Naive thymus-derived CD8-positive, alpha-beta T cell (primary cell): ENCODE measurements around the gene CDC6. TPM values are rescaled to one million over a fixed set of nuclear protein-coding genes. Genes with fewer than 3 reads are reported as not detected.
A peak's percentile ranks its signal among the peaks of the same experiment; 100 is the strongest.

Source experiments
- ATAC-seq, 2 donors: fragments of 150-1000 bp; cut with Tn5 transposase in 1 of 2; sonication (Bioruptor Pico), chemical (Tn5 transposase) in 1 of 2; 1 replicate in 1 of 2; 2 replicates in 1 of 2; pipeline ENCODE4 v1.10.0; 2021; ENCODE audit warnings: mild to moderate bottlenecking in 2 of 2, moderate library complexity in 2 of 2
- POLR2A ChIA-PET: fragments of 350-600 bp; sonication (Branson Sonifier 250); formaldehyde crosslinking; loops from one replicate; lab custom pipeline; 2021; ENCODE audit warnings: antibody characterized with exemption; lab: Charles Lee
- DNase-seq, 10 donors: peaks; one replicate each; pipeline versions ENCODE4 v3.0.0 to v3.0.0-alpha.2; 2020 to 2022
- H3K27ac Mint-ChIP-seq, 10 donors: one replicate each; pipeline ENCODE4 v1.8.0; 2020 to 2022; ENCODE audit warnings: mild to moderate bottlenecking in 10 of 10, mixed read lengths in 10 of 10, moderate library complexity in 4 of 10, inconsistent platforms in 1 of 10
- H3K27me3 Mint-ChIP-seq, 5 donors: one replicate each; pipeline ENCODE4 v1.8.0; 2021 to 2022; ENCODE audit warnings: mixed read lengths in 5 of 5
- H3K36me3 Mint-ChIP-seq, 3 donors: one replicate each; pipeline ENCODE4 v1.8.0; 2020 to 2022; ENCODE audit warnings: mixed read lengths in 3 of 3, mild to moderate bottlenecking in 2 of 3, inconsistent platforms in 1 of 3
- H3K4me1 Mint-ChIP-seq, 4 donors: one replicate each; pipeline ENCODE4 v1.8.0; 2021 to 2022; ENCODE audit warnings: mixed read lengths in 4 of 4
- H3K4me3 Mint-ChIP-seq, 10 donors: one replicate each; pipeline ENCODE4 v1.8.0; 2020 to 2022; ENCODE audit warnings: mild to moderate bottlenecking in 10 of 10, mixed read lengths in 10 of 10, moderate library complexity in 6 of 10, inconsistent platforms in 1 of 10
- H3K9me3 Mint-ChIP-seq, 9 donors: one replicate each; pipeline ENCODE4 v1.8.0; 2020 to 2022; ENCODE audit warnings: mixed read lengths in 9 of 9, mild to moderate bottlenecking in 3 of 9, inconsistent platforms in 1 of 9, moderate library complexity in 1 of 9
- polyA plus RNA-seq, 3 donors: library from polyadenylated mRNA; unstranded; fragments of 300-500 nt; fragmentation: Illumina TruSeq; gene quantifications; one replicate each; pipeline ENCODE4 v1.2.3, GENCODE V29; 2021
- total RNA-seq, 8 experiments: library from RNA in 2 of 8; stranded (reverse) in 2 of 8; gene quantifications; one replicate each; pipeline ENCODE4 v1.2.3 and lab custom pipeline; 2021 to 2026

CDC6 gene
- total RNA-seq = 1 to 10 TPM; 1.5 to 1.6 TPM
- under 1 TPM in 1 of 3 donors, not detected in 2; 0.08 TPM for polyA plus RNA-seq
- 0.67 to 25.9 (median 1.3) reads per million in 6 experiments for total RNA-seq (lab: John Stamatoyannopoulos, UW)

DNA sequence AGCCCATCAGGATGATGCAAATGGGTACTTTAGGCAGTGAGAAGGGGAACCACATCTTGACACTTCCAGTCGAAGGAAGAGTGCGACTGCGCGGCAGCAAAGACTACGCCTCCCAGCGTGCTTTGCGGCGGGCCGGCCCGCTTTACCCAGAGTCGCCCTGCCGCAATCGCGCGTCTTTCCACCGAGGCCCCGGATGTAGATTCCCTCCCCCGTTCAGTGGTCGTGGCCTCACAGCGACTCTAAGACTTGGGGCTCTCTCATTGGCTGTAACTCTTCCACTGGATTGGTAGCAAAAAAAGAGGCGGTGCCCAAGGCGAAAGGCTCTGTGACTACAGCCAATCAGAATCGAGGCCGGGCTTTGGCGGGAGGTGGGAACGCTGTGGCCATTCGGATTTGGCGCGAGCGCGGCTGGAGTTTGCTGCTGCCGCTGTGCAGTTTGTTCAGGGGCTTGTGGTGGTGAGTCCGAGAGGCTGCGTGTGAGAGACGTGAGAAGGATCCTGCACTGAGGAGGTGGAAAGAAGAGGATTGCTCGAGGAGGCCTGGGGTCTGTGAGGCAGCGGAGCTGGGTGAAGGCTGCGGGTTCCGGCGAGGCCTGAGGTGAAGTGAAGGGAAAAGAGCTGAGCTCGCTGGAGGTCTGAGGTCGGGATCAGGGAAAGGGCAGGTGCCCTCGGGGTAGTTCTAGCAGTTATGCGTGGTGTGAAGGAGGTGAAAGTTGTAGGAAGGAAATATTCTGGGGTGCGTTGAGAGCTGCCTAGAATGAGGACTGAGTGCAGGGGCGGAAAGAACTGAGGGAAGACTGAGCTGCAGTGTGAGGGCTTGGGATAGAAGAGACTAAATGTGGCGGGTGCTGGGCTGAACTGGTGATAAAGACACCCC lies at the start of gene CDC6:
Gene CDC6 (plus strand): TSS at position 386 of the 876 bp plus-strand sequence. CDS start 1,542 bp downstream, outside the sequence.
- Mint-ChIP-seq H3K4me3 (peak within 1 kb of the TSS; percentile 90 to 100 (median 98)), H3K27me3 (no peaks in the 10 kb centered on the region), H3K27ac (peak within 1 kb of the TSS; percentile 60 to 97 (median 92)), H3K9me3 (no peaks in the 10 kb centered on the region), H3K36me3 (no peaks in the 10 kb centered on the region), H3K4me1 (peaks cover 10 to 33% (median 22%) of the 10 kb centered on the region in 4 donors)
- POLR2A ChIA-PET = interaction anchor here (0.6 to 1.0 kb wide), 4 partner anchors 20 to 187 kb away, joined by 3 to 4 read pairs (median 4); no protein-coding TSS in a partner anchor
- peak; percentile 96 for ATAC-seq
- DNase-seq = peak; percentile 94 to 99 (median 98)

GRCh38 chr17:40241252-40241834 lies 46.3 kb upstream of the CDC6 start:
- Mint-ChIP-seq H3K4me1 (peaks cover 15 to 50% (median 43%) of the 10 kb centered on the region in 4 donors), H3K36me3 (peaks cover 0 to 55% (median 2%) of the 10 kb centered on the region in 3 donors), H3K9me3 (no peaks in the 10 kb centered on the region), H3K27me3 (no peaks in the 10 kb centered on the region), H3K27ac (peak overlapping the region in 3 of 10 donors; percentile 3 to 64 (median 10)), H3K4me3 (no peak overlapping the region)
- POLR2A ChIA-PET = no interaction called here
- ATAC-seq (no peak), DNase-seq (no peak)

- Mint-ChIP-seq H3K27me3 (no peaks in the 10 kb centered on the region), H3K9me3 (no peaks in the 10 kb centered on the region), H3K4me3 (no peak overlapping the region), H3K27ac (peak overlapping the region in 3 of 10 donors; percentile 32 to 71 (median 42)), H3K36me3 (peaks cover 0 to 44% (median 2%) of the 10 kb centered on the region in 3 donors), H3K4me1 (peaks cover 15 to 50% (median 42%) of the 10 kb centered on the region in 4 donors)
- DNase-seq = no peak
- no peak for ATAC-seq
- POLR2A ChIA-PET = interaction anchor here (0.6 kb wide), 1 partner anchor 21 kb away, joined by 3 read pairs; no protein-coding TSS in a partner anchor
These were observed 44.9 kb upstream of the CDC6 start for GRCh38 chr17:40242774-40243173.

- ATAC-seq (no peak), DNase-seq (no peak)
- peaks cover 16 to 54% (median 44%) of the 10 kb centered on the region in 4 donors for H3K4me1 Mint-ChIP-seq
- H3K4me3 Mint-ChIP-seq = no peak overlapping the region
- H3K27me3 Mint-ChIP-seq = no peaks in the 10 kb centered on the region
- no peaks in the 10 kb centered on the region for H3K9me3 Mint-ChIP-seq
- POLR2A ChIA-PET = no interaction called here
- peak overlapping the region in 3 of 10 donors; percentile 5 to 58 (median 22) for H3K27ac Mint-ChIP-seq
- H3K36me3 Mint-ChIP-seq = peaks cover 0 to 41% (median 2%) of the 10 kb centered on the region in 3 donors
These were observed 43.9 kb upstream of the CDC6 start for GRCh38 chr17:40243761-40244160.

- Mint-ChIP-seq H3K4me3 (peak overlapping the region in 2 of 10 donors; percentile 23 to 41), H3K27me3 (no peaks in the 10 kb centered on the region), H3K27ac (peak overlapping the region in 6 of 10 donors; percentile 5 to 75 (median 37)), H3K9me3 (no peaks in the 10 kb centered on the region), H3K4me1 (peaks cover 16 to 59% (median 44%) of the 10 kb centered on the region in 4 donors), H3K36me3 (peaks cover 0 to 39% (median 2%) of the 10 kb centered on the region in 3 donors)
- DNase-seq (no peak), ATAC-seq (no peak)
- POLR2A ChIA-PET = no interaction called here
These were observed 43.4 kb upstream of the CDC6 start for GRCh38 chr17:40244255-40244654.

DNA sequence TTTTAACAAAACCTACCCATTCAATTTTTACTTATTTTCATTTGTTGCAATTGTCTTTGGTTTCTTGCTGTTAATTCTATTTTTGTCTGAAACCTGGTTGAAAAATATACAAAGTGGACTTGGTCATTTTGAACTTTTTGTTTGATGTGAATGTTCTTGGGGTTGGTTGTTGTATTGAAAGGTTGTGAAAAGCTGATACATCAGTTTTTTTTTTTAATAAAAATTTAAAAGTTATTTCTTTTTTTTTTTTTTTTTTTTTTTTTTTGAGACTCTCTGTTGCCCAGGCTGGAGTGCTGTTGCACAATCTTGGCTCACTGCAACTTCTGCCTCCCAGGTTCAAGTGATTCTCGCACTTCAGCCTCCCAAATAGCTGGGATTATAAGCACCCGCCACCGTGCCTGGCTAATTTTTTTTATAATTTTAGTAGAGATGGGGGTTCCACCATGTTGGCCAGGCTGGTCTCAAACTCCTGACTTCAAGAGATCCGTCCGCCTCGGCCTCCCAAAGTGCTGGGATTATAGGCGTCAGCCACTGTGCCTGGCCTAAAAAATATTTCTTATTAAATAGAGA lies 39.7 kb upstream of the CDC6 start:
- POLR2A ChIA-PET = no interaction called here
- Mint-ChIP-seq H3K27ac (peak overlapping the region in 2 of 10 donors; percentile 10 to 33), H3K4me3 (no peak overlapping the region), H3K9me3 (no peaks in the 10 kb centered on the region), H3K4me1 (peaks cover 10 to 54% (median 29%) of the 10 kb centered on the region in 4 donors), H3K27me3 (no peaks in the 10 kb centered on the region), H3K36me3 (peaks cover 0 to 30% (median 2%) of the 10 kb centered on the region in 3 donors)
- ATAC-seq (no peak), DNase-seq (no peak)

- ATAC-seq = no peak
- Mint-ChIP-seq H3K27ac (no peak overlapping the region), H3K36me3 (peaks cover 0 to 32% (median 2%) of the 10 kb centered on the region in 3 donors), H3K4me3 (no peak overlapping the region), H3K4me1 (peaks cover 10 to 53% (median 28%) of the 10 kb centered on the region in 4 donors), H3K9me3 (no peaks in the 10 kb centered on the region), H3K27me3 (no peaks in the 10 kb centered on the region)
- POLR2A ChIA-PET = no interaction called here
- DNase-seq = no peak
These were observed 39.2 kb upstream of the CDC6 start for GRCh38 chr17:40248507-40248906.

- POLR2A ChIA-PET = no interaction called here
- DNase-seq (no peak), ATAC-seq (no peak)
- Mint-ChIP-seq H3K4me3 (no peak overlapping the region), H3K9me3 (no peaks in the 10 kb centered on the region), H3K36me3 (peaks cover 0 to 19% (median 1%) of the 10 kb centered on the region in 3 donors), H3K27ac (no peak overlapping the region), H3K4me1 (peaks cover 7 to 37% (median 19%) of the 10 kb centered on the region in 4 donors), H3K27me3 (no peaks in the 10 kb centered on the region)
These were observed 36.1 kb upstream of the CDC6 start for GRCh38 chr17:40251576-40251975.

DNA sequence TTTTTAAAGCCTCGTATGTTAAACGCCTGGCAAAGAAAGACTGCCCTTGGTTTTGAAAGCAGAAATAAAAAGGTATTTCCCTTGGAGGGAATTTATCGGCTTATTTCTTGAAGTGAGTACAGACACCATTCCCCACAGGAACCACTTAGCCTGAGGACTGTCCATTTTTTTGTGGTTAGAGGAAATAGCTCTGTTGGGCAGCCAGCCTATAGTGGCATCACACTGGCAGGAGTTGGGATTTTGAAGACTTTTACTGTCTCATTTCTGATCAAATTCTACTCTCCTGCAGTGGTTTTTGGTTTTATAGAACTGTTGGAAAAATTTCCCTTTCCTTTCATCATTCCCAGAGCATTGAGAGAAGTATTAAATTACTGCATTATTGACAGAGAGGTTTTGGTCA lies 34.1 kb upstream of the CDC6 start:
- no peak for DNase-seq
- Mint-ChIP-seq H3K4me3 (no peak overlapping the region), H3K27ac (no peak overlapping the region), H3K4me1 (peaks cover 7 to 35% (median 17%) of the 10 kb centered on the region in 4 donors), H3K27me3 (no peaks in the 10 kb centered on the region), H3K9me3 (no peaks in the 10 kb centered on the region), H3K36me3 (peaks cover 0 to 38% (median 12%) of the 10 kb centered on the region in 3 donors)
- POLR2A ChIA-PET = interaction anchor here (0.7 kb wide), 1 partner anchor 47 kb away, joined by 3 read pairs; no protein-coding TSS in a partner anchor
- no peak for ATAC-seq

GRCh38 chr17:40259505-40259904 lies 28.2 kb upstream of the CDC6 start:
- Mint-ChIP-seq H3K27ac (peak overlapping the region in 1 of 10 donors; percentile 37), H3K9me3 (no peaks in the 10 kb centered on the region), H3K27me3 (no peaks in the 10 kb centered on the region), H3K36me3 (peaks cover 0 to 76% (median 21%) of the 10 kb centered on the region in 3 donors), H3K4me3 (no peak overlapping the region), H3K4me1 (peaks cover 0 to 7% (median 1%) of the 10 kb centered on the region in 4 donors)
- ATAC-seq (no peak), DNase-seq (no peak)
- POLR2A ChIA-PET = interaction anchor here (1.2 to 1.4 kb wide), 2 partner anchors 11 to 68 kb away, joined by 3 read pairs; no protein-coding TSS in a partner anchor

DNA sequence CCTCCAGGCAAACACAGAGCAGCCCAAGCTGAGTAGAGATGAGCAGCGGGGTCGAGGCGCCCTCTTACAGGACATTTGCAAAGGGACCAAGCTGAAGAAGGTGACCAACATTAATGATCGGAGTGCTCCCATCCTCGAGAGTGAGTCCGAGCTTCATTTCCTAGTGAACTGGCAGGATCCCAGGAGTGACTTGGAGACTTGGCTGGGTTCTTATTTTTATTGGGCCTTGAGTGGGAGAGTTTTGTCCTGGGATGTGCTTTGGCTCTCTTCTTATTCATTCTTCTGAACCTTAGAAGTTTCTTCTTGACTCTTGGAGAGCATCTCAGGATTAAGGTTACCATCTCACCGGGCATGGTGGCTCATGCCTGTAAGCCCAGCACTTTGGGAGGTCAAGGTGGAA lies 27.2 kb upstream of the CDC6 start:
- no peaks in the 10 kb centered on the region for H3K27me3 Mint-ChIP-seq
- no peak overlapping the region for H3K4me3 Mint-ChIP-seq
- no peak for ATAC-seq
- H3K4me1 Mint-ChIP-seq = peaks cover 0 to 6% (median 1%) of the 10 kb centered on the region in 4 donors
- no peak for DNase-seq
- POLR2A ChIA-PET = no interaction called here
- H3K36me3 Mint-ChIP-seq = peaks cover 0 to 76% (median 21%) of the 10 kb centered on the region in 3 donors
- H3K27ac Mint-ChIP-seq = peak overlapping the region in 1 of 10 donors; percentile 20
- H3K9me3 Mint-ChIP-seq = no peaks in the 10 kb centered on the region
